ENCODE measurements around the gene PPCS.

- TF ChIP-seq GATA2 (IDR thresholded peaks at IDR 0.05; ENCODE audit: low read depth, low read length) (no peak), GATA3 (IDR thresholded peaks at IDR 0.05; ENCODE audit: low read depth, low read length) (no peak)
Observed at GRCh38 chr1:42429603-42430002, 26.7 kb upstream of the PPCS start.

All from SH-SY5Y (cell line).